Left cardiac atrium (tissue), 4 donors: ENCODE results near the gene ST6GALNAC6. TPM values are rescaled to one million over a fixed set of nuclear protein-coding genes. Genes with fewer than 3 reads are reported as not detected.
"Not testable (repeated sequence)": the region's sequence is repeated elsewhere in the genome, so short reads cannot be mapped to it uniquely, and the experiment has no call there.

Experiments
- ATAC-seq, 2 donors: fragments of 200-7000 bp; cut with Tn5 transposase; one replicate each; pipeline ENCODE4 v1.9.1; 2020; ENCODE audit warnings: mild to moderate bottlenecking in 2 of 2, moderate library complexity in 2 of 2
- DNase-seq: peaks from one replicate; pipeline ENCODE4 v3.0.0-alpha.2; 2020
- intact Hi-C, 2 donors: fragments of 100-400 bp; cut with DNase I; formaldehyde crosslinking; loops; one replicate each; pipeline versions ENCODE4 v1.14.1 to v1.15.1; 2022 to 2023
- total RNA-seq, 2 donors: library from RNA; stranded (reverse); fragmentation: NEBNext Ultra II Directional; extraction: Animal tissue kit (Norgen Biotek cat#: 25700); gene quantifications; one replicate each; pipeline ENCODE4 v1.2.1, GENCODE V29; 2021
- donor health status: DM: no; HTN: yes; CAD: no.
- donor health status: DM: no; HTN: yes; CAD: no; lungs with severe emphysema.
- donor health status: DM: yes; HTN: yes; CAD: no.
- donor health status: Dilated cardiomyopathy.

Gene ST6GALNAC6
- total RNA-seq, 2 donors from 2014 or later = 56.7 to 71.7 TPM

- intact Hi-C loops = no loop called here
- DNase-seq (no peak), ATAC-seq (peak; percentile 3 to 4)
Observed at GRCh38 chr9:127905004-127905728, 5.8 kb upstream of the ST6GALNAC6 start.

DNA sequence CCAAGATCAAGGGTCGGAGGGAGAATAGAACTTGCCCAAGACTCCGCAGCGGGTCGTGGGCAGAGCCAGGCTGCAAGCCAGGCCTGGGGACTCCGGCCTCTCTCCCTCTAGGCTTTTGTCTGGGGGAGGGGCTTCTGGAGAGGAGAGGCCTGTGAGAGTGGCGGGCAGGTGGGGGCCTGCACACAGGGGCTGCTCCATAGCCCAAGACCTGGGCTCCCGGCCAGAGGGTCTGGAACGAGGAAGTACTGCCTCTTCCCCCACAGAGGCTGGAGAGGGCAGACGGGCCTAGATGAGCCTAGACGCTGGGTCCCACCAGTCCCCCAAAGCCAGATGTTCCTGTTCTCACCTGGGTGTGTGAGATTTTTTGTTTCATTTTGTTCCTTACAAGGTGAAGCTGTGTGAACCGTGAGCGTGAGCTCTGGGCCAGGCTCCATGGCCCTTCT is 5.2 kb upstream of the ST6GALNAC6 start:
- intact Hi-C loops = no loop called here
- DNase-seq = peak; percentile 52
- ATAC-seq = peak; percentile 29 to 35

DNA sequence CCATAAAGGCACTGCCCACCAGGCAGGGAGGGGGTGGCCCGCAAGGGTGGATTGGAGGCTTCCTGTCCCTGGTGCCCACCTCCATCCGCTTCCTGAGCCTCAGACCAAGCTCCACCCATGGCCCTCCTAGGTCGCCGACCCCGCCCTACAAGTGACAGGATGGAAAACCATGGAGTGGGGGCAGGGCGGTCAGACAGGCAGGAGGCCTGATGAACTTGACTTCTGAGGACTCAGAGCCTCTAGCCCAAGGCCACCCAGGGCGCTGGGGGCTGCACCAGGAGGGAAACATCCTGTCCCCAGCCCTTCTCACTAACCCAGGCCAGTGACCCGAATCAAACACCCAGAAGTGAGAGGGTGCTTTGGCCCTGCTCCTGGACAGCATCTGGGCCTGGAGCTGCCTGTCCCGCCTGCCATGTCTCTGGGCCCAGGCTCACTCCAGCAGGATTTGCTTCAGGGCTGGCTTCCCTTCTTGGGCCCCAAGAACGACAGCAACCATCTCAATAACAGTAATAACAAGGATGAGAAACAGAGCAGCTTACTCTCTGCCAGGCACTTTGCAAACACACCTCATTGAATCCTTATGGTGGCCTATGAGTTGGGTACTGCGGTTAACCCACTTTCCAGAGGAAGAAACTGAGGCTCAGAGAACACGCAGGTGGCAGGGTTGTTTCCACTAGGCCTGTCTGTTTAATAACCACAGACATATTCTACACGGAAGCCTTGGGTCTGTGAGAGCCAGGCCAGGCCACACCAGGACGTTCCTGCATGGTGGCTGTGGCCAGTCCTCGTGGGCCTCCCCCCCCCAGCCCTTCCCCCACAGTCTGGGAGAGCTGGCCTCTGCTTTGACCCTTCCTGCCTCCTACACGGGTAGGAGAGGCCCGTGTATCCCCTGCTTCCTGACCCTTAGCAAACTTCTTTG is 4.4 kb upstream of the ST6GALNAC6 start:
- peak; percentile 14 to 44 for ATAC-seq
- intact Hi-C loops = no loop called here

GRCh38 chr9:127898433-127899127 is 823 bp downstream of the ST6GALNAC6 start:
- intact Hi-C loops = no loop called here
- ATAC-seq (peak; percentile 51 to 63), DNase-seq (peak; percentile 77)

More for the DNA sequence above, 4.4 kb upstream of the ST6GALNAC6 start:
- peak; percentile 92 for DNase-seq

- ATAC-seq (peak; percentile 80 to 85), DNase-seq (peak; percentile 84)
- intact Hi-C loops = no loop called here
Observed at GRCh38 chr9:127897193-127897692, 2.2 kb downstream of the ST6GALNAC6 start.

DNA sequence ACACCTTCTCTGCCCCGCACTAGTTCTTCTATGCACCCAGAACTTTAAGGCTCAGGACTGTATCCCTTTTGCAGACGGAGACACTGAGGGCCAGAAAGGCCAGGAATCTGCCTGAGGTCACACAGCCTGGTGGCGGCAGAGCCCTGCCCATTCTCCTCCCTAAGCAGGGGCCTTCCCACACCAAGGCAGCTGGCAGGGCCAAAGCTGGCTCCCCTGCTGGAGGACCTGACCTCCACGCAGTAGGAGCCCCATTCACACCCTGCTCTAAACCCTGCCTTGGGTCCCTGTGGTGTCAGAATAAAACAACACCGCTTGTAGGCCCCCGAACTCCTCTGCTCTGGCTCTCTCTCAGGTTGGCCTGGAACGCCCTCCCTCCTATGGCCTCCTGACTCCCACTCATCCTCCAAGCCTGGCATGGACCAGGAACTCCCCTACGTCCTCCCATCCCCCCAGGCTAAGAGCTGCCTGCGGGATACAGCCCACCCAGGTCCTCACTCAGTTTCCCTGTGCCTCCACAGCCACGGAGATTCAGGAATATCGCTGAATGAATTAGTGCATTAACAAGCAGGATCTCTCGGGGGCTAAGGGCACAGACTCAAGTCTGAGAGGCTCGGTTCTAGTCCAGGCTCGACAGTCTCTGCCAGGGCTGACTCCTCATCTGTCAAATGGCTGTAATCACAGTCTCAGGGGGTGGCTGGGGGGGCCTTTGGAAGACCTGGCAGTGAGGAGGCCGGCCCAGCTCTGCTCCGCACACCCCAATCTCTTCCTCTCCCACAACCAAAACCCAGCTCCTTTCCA is 2.8 kb downstream of the ST6GALNAC6 start:
- no peak for ATAC-seq
- intact Hi-C loops = no loop called here

GRCh38 chr9:127895811-127896210 is 3.6 kb downstream of the ST6GALNAC6 start:
- DNase-seq (no peak), ATAC-seq (no peak)
- intact Hi-C loops = no loop called here

More for the DNA sequence above, 2.8 kb downstream of the ST6GALNAC6 start:
- no peak for DNase-seq

DNA sequence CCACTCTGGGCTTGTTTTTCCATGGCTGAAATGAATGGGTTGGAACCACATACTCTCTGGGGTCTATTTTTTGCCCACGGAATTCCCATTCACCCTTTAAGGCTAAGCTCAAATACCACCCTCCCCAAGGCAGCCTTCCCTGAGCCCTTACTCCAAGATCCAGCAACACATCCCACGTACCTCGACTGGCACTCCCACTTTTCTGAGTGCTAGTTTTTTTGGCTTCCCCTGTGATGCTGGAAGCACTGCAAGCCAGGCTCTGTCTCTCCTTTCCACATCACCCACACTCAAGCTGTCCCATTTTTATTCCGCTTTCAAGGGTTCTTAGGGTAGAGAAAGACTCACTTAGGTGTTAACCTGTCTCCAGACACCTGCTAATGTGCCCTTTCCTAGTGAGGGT is 6.0 kb downstream of the ST6GALNAC6 start:
- DNase-seq = no peak
- no peak for ATAC-seq
- intact Hi-C loops = no loop called here

GRCh38 chr9:127892831-127893230 is 6.6 kb downstream of the ST6GALNAC6 start:
- no peak for DNase-seq
- no peak for ATAC-seq
- intact Hi-C loops = no loop called here

DNA sequence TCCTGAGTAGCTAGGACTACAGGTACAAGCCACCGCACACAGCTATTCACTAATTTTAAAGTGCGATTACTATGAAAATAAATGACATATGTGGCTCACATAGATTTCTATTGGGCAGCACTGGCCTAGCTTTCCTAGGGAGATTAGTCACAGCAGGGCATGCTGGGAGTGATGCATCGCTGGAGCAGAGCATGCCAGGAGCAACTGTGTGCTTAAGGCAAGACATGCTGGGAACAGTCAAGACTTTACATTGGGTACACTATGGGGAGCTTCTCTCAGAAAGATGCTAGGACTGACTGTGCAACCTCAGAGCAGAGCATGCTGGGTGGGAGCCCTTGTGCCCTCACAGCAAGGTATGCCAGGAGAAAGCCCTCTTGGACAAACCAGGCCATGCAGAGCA is 9.3 kb downstream of the ST6GALNAC6 start:
- ATAC-seq (no peak), DNase-seq (no peak)
- intact Hi-C loops = no loop called here

GRCh38 chr9:127887792-127888191 is 11.6 kb downstream of the ST6GALNAC6 start:
- DNase-seq = no peak
- intact Hi-C loops = no loop called here
- ATAC-seq = no peak

- intact Hi-C loops = no loop called here
- no peak for ATAC-seq
- no peak for DNase-seq
Observed at GRCh38 chr9:127886401-127886972, 12.9 kb downstream of the ST6GALNAC6 start.

- no peak for DNase-seq
Observed at GRCh38 chr9:127885508-127886281, 13.7 kb downstream of the ST6GALNAC6 start.

GRCh38 chr9:127884976-127885490 is 14.4 kb downstream of the ST6GALNAC6 start:
- DNase-seq = no peak
- no peak for ATAC-seq
- intact Hi-C loops = no loop called here

More at GRCh38 chr9:127885508-127886281, 13.7 kb downstream of the ST6GALNAC6 start:
- intact Hi-C loops = no loop called here
- ATAC-seq = no peak

GRCh38 chr9:127884427-127884911 is 14.9 kb downstream of the ST6GALNAC6 start:
- intact Hi-C loops = no loop called here
- DNase-seq (peak; percentile 65), ATAC-seq (peak; percentile 67 to 72)

DNA sequence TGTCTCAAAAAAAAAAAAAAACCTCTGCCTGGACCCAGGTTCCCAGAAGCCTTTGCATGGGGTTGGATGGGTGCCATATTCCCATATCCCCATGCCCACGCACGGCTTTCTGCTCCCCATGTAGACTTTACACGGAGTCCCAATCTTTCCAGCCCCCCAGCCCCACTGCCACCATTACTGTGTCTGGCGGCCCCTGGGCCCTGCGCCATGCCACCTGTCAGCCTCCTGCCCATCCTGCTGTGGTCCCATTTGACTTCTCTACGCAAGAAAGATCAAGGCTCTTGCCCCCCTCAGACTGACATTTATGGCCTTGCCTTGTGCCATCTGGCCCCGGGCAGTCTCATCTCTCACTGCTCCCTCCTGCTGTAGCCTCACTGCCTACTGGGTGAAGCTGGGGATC is 15.4 kb downstream of the ST6GALNAC6 start:
- ATAC-seq = no peak
- intact Hi-C loops = no loop called here
- DNase-seq = no peak

- DNase-seq, intact Hi-C loops, ATAC-seq: not testable (repeated sequence)
Observed at GRCh38 chr9:127881715-127882114, 17.7 kb downstream of the ST6GALNAC6 start.
